Raji (cell line): ENCODE results near the gene COL9A2.

Experiments
- POLR2A ChIP-seq: IDR thresholded peaks from 2 replicates; pipeline ENCODE4 v1.6.1; 2011; ENCODE audit warnings: low read depth, low read length, control low read depth; ENCODE audit not compliant: insufficient read depth

COL9A2 gene

DNA sequence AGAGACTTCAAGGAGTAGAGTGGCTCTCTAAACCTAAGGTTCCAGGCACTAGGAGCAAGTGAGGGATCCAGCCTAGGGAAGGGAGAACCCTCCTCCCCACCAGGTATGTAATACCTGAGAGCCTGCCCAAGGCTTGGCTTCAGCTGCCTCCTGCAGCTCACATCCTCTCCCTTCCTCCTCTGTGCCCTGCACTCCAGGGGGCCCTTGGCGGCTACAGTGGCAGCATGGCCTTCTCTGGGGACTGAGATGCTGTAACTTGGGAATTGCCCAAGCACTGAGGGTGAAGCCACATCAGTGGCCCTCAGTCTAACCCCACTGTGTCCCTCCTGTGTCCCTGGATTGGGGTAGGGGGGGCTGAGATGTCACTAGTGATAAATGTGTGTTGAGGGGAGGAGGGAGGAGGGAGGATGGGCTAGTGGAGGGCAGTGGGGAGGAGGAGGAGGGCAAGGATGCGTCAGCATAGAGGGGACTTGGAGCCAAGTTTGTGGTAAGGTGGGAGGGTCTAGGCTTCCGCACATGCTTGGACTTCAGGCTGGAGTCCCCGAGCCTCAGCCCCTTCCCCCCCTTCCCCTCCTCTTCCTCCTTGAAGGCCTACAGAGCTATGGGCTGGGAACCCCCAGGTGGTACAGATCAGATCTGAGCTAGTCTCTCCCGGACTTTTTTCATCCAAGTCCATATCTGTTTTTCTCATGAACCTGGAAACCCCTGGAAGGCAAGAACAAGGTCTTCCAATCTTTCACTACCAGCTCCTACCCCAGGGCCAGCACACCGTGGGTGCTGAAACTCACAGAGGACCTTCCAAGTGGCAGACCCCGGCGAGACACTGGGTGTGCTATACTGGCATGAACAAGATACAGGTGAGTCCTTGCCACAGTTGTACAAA is 17.5 kb downstream of the COL9A2 start:
- TF ChIP-seq POLR2A: no peak

DNA sequence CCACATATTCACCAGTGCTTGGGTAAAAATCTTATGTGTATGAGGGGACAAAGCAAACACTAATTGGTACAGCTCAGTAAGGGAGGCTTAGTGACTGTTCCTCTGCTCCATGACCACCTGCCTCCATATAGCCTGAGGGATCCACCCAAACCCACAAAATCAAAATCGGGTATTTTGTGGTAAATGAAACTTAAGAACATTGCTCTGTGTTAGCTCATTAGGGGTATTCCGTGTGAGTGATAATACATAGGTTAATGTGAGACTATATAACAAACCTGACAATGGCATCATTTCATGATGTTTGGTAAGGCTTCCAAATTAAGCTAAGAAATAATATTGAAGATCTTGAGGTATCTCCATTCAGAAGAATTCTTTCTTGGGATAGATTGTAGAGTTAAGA is 25.8 kb downstream of the COL9A2 start:
- no peak for TF ChIP-seq POLR2A

DNA sequence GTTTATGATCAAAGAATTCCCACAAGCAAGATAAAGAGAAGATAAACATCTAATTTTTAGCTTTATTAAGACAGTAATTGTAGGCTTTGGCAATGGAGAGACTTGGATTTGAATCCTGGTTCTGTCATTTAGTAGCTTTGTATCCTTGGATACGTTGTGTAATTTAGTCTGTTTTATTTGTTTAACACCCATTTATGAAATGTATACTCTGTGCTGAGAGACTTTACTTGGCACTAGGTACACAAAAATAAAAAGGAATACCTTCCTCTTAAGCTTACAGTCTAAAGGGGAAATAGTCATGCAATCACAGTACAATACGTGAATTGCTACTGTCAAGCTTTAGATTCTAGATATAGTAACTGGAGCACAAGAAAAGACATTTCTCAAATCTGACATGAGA is 35.2 kb downstream of the COL9A2 start:
- no peak for TF ChIP-seq POLR2A

DNA sequence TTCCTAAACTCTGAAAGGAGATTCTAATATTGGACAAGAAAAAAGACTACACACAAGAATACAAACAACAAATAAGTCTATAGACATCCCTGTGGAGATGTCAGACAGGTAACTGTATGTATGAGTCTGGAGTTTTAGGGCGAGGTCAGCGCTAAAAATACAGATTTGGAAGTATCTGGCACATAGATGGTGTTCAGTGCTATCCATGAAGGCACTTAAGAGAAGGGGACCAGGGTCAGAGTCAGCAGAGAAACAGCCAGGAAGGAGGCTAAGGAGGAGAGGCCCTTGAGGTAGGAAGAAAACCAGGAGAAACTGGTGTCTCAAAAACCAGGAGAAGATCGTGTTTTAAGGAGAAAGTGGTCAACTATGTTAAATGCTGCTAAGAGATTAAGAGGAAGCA is 41.0 kb downstream of the COL9A2 start:
- TF ChIP-seq POLR2A: no peak

DNA sequence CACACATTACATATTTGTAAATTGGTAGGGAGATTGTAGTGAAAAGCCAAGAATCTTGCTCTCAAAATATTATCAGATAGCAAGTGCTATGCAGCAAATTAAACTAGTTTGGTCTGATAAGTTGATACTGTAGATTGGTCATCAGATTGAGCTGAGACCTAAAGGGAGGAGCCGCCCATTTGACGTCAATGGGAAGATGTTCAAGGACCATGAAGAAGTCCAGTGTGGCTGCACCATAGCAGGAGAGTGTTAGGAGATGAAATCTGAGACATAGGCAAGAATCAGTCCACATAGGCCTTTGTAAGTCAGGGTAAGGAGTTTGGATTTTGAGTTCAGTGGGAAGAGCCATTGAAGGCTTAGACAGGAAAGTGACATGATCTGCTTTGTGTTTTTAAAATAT is 42.8 kb downstream of the COL9A2 start:
- no peak for TF ChIP-seq POLR2A

DNA sequence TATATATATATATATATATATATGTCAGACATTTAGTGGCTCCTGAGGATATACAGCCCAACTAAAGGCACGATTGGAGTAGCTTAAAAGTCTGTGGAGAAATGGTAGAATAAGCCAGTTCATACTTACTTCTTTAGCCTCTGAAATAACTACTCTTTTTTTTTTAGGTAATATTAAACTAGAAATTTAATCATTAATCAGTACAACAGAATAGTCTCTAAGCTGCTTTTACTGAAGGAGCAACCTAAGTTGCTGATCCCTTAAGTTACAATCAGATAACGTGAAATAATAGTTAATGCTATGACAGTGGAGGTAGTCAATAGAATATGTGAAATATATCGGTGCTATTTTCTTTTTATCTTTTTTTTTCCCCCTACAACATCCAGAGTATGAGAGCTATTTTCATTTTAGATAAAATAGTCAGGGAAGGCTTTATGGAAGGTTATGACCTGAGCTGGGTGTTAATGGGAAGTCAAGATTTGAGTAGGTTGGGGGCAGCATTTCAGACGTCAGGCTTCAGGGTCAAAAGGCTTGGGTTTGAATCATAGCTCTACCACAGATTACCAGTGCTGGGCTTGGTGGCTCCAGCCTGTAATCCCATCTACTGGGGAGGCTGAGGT is 43.4 kb downstream of the COL9A2 start:
- no peak for TF ChIP-seq POLR2A

DNA sequence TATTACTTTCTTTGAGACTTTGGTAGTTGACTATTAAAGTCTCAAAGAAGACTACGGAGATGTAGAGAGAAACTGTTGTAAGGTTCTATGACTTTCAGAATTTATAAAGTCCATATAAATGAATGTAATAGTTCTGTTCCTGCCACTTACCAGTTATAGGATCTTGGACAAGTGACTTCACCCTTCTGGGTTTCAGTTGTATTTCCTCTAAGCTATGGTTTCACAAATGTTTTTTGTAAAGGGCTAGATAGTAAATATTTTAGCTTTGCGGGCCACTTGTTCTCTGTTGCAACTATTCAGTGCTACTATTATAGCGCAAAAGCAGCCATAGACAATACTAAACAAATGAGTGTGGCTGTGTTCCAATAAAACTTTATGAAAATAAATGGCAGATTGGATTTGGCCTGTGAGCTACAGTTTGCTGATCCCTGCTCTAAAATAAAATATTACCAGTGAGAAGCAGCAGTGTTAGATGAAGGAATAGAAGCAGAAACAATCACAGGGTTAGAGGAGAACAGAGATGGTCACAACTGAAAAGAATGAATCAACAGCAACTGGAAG is 44.4 kb downstream of the COL9A2 start:
- TF ChIP-seq POLR2A: no peak

DNA sequence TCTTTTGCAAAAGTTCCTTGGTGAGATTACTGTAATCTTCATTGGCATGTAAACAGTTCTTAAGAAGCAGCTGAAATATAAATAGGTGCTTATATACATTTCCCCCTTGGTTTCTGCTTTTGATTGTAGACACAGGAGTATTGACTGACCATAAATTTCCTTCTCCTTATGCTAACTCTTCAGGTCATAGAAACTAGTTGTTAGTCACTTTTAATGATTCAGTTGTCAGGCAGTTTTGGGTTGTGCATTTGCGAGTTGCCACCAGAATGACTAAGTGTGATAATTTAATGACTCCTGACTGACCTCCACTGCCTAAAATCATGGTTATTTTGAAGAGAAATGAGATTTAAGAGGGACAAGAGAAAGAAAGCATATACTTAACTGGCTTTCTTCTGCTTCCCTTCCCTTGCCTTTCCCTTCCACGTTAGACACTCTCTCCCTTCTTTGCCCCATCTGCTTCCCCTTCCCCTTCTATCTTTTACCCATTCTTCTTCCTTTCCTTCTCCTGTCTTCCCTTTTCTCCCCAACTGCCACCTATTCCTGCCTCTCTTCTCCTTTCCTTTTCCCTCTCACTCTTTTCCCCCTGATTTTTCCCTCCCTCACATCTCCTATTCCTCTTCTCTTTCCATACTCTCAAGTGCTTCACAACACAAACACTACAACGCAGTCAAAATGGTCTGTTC is 46.8 kb downstream of the COL9A2 start:
- TF ChIP-seq POLR2A: no peak

DNA sequence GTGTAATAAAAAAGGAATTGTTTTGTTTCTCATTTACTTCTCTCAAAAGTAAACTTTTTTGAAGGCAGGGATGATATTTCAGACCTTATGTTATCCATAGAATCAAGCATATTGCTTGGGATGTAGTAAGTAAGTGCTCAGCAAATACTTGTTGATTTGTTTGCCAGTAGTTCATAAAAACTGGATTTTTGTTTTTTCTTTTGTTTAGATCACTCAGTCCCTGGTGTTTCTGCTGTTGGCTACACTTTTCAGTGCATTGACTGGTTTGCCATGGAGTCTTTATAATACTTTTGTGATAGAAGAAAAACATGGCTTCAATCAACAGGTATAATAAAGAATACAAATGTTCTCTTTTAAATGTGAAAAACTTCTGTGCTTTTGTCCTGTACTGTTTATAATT is 48.9 kb downstream of the COL9A2 start:
- no peak for TF ChIP-seq POLR2A

DNA sequence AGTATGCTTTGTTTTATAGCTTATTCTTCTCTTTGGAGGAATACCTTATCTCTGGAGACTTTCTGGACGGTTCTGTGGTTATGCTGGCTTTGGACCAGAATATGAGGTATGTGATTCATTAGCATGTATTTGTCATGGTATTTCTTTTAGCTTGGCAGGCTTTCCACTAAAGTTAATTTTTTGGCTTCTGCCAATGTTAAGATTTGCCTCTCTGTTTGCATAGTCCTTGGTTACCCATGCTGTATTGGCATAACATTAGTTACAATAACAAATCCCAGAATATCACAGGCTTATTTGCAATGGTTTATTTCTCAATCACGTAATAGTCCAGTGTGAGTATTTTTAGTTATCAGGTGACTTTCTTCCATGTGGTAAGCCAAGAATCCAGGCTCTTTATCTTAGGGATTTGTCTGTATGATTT is 49.3 kb downstream of the COL9A2 start:
- TF ChIP-seq POLR2A: no peak

DNA sequence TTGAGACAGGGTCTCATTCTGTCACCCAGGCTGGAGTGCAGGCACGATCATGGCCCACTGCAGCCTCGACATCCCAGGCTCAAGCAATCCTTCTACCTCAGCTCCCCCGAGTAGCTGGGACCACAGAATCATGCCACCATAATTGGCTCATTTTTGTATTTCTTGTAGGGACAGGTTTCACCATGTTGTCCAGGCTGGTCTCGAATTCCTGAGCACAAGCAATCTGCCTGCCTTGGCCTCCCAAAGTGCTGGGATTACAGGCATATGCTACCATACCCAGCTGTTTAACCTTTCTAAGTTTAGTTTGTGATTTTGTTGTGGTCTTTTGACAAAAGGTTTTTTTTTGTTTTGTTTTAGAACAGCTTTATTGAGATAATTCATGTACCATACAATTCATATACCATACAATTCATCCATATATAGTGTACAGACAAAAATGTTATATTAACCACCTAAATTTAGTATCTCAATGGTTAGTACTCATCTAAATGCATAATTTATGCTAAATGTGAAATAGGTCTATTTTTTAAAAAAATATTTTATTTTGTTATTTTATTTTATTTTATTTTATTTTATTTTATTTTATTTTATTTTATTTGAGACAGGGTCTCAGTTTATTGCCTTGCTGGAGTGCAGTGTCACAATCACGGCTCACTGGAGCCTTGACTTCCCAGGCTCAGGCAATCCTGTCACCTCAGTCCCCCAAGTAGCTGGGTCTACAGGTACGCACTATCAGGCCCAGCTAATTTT is 50.1 kb downstream of the COL9A2 start:
- TF ChIP-seq POLR2A: no peak

DNA sequence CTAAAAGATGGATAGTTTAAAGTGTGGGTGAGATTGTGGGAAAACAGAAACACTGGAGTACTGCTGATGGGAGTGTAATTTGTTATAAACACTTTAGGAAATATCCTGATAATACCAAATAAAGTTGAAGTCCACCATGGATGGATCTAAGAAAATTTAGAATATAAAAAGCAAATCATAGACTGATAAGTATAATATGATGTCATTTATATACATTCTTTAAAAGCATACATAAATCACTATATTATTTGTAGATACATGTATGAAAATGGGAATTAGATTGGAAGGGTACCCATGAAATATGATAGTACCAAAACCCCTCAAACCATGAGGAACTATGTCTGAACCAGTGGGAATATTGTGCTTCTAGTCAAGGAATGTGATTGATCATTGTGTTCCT is 51.2 kb downstream of the COL9A2 start:
- TF ChIP-seq POLR2A: no peak

DNA sequence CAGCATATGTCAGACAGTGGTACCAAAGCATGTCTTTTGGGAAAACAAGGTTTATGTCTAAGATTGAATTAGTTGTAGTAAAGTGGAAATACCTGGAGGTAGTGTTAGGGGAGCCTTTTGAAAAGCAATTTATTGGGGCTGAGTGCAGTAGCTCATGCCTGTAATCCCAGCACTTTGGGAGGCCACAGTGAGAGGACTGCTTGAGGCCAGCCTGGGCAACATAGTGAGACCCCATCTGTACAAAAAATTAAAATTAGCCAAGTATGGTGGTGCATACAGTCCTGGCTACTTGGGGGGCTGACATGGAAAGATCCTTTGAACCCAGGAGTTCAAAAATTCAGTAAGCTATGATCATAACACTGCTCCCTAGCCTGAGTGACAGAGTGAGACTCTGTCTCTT is 51.8 kb downstream of the COL9A2 start:
- no peak for TF ChIP-seq POLR2A

DNA sequence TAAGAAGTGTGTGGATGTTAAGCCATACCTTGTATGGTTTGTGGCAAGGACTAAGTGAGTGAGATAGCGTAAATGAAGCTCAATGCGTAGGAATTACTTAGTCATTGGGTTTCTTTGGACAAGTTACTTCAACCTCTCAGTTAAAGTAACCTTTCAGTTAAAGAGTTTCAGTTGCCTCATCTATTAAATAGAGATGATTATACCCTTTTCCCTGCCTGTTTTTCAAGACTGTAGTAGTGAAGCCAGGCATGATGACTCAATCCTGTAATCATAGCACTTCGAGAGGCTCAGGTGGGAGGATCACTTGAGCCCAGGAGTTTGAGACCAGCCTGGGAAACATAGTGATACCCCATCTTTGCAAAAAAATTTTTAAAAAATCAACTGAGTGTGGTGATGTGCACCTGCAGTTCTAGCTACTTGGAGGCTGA is 52.7 kb downstream of the COL9A2 start:
- no peak for TF ChIP-seq POLR2A

DNA sequence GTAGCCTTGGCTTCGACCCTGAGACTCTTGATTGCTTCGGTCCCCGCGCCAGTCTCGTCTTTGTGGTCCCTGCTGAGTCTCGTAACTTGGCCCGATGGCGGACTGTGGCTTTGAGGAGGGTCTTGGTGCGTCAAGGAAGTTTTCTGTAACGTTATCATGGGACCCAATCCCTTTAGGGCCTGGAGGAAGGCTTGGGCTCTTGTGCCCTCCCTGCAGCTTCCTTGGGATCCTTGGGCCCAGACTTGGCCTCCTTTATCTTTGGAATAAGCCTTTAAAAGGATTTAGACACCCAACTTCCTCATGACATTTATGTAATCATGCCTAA is 58.7 kb downstream of the COL9A2 start:
- TF ChIP-seq POLR2A: no peak
